SK-N-SH treated with all-trans-retinoic acid at 6 μM for 48 hours (cell line): ENCODE results near the gene RPTN.

Experiments
- ATAC-seq: fragments of 200-7000 bp; cut with Tn5 transposase; 3 replicates; pipeline ENCODE4 v1.9.1; 2020; ENCODE audit warnings: mild to moderate bottlenecking, moderate library complexity
- BACH2 ChIP-seq: fragments of 250-450 bp; sonication (Bioruptor Pico); IDR thresholded peaks from 2 replicates; pipeline ENCODE4 v1.9.0; 2021; ENCODE audit warnings: mild to moderate bottlenecking, borderline replicate concordance
- ESRRG ChIP-seq: fragments of 250-450 bp; sonication (Bioruptor Pico); IDR thresholded peaks from 2 replicates; pipeline ENCODE4 v1.6.1; 2021; ENCODE audit warnings: mild to moderate bottlenecking
- GLIS3 ChIP-seq: fragments of 250-450 bp; sonication (Bioruptor Pico); IDR thresholded peaks from 2 replicates; pipeline ENCODE4 v1.5.0; 2020; ENCODE audit warnings: mild to moderate bottlenecking, moderate library complexity
- ISL1 ChIP-seq: fragments of 250-450 bp; sonication (Bioruptor Pico); IDR thresholded peaks from 2 replicates; pipeline ENCODE4 v2.1.2; 2022; ENCODE audit warnings: mild to moderate bottlenecking, moderate library complexity
- OSR1 ChIP-seq: fragments of 250-450 bp; sonication (Bioruptor Pico); IDR thresholded peaks from 2 replicates; pipeline ENCODE4 v1.8.0; 2022; ENCODE audit warnings: moderate library complexity, mild to moderate bottlenecking, inconsistent platforms
- PPARA ChIP-seq: fragments of 250-450 bp; sonication (Bioruptor Pico); IDR thresholded peaks from 2 replicates; pipeline ENCODE4 v1.5.0; 2020; ENCODE audit warnings: mild to moderate bottlenecking, borderline replicate concordance
- RARB ChIP-seq: fragments of 250-450 bp; sonication (Bioruptor Pico); IDR thresholded peaks from 2 replicates; pipeline ENCODE4 v1.8.0; 2021; ENCODE audit warnings: mild to moderate bottlenecking, moderate library complexity
- SNAI2 ChIP-seq: fragments of 250-450 bp; sonication (Bioruptor Pico); IDR thresholded peaks from 2 replicates; pipeline ENCODE4 v1.5.0; 2020; ENCODE audit warnings: mild to moderate bottlenecking, moderate library complexity
- TOX ChIP-seq: fragments of 250-450 bp; sonication (Bioruptor Pico); IDR thresholded peaks from 2 replicates; pipeline ENCODE4 v1.8.0; 2021; ENCODE audit warnings: mild to moderate bottlenecking, moderate library complexity, borderline replicate concordance
- ZC3H10 ChIP-seq: fragments of 250-450 bp; sonication (Bioruptor Pico); IDR thresholded peaks from 2 replicates; pipeline ENCODE4 v1.5.1; 2021; ENCODE audit warnings: mild to moderate bottlenecking, moderate library complexity
- ZFP30 ChIP-seq: fragments of 450-650 bp; formaldehyde crosslinking; IDR thresholded peaks from 2 replicates; pipeline ENCODE4 v1.5.0; 2022; ENCODE audit warnings: mild to moderate bottlenecking, moderate library complexity
- ZNF565 ChIP-seq: fragments of 450-650 bp; formaldehyde crosslinking; conservative IDR thresholded peaks from 2 replicates; pipeline ENCODE4 v1.5.0; 2020; ENCODE audit warnings: low read depth, mild to moderate bottlenecking, moderate library complexity
- ZNF70 ChIP-seq: fragments of 450-650 bp; formaldehyde crosslinking; IDR thresholded peaks from 2 replicates; pipeline ENCODE4 v1.5.0; 2020; ENCODE audit warnings: mild to moderate bottlenecking, moderate library complexity
- TF ChIP-seq, protein P1 (sequence below): fragments of 250-450 bp; sonication (Bioruptor Pico); IDR thresholded peaks from 2 replicates; pipeline ENCODE4 v1.8.0; 2020; ENCODE audit warnings: mild to moderate bottlenecking, moderate library complexity, borderline replicate concordance
- TF ChIP-seq, protein P2 (sequence below): fragments of 250-450 bp; sonication (Bioruptor Pico); IDR thresholded peaks from 2 replicates; pipeline ENCODE4 v1.5.0; 2020; ENCODE audit warnings: mild to moderate bottlenecking, moderate library complexity
- TF ChIP-seq, protein P3 (sequence below): fragments of 250-450 bp; sonication (Bioruptor Pico); IDR thresholded peaks from 2 replicates; pipeline ENCODE4 v1.5.1; 2020; ENCODE audit warnings: low read depth, mild to moderate bottlenecking, moderate library complexity
- TF ChIP-seq, protein P4 (sequence below): fragments of 250-450 bp; sonication (Bioruptor Pico); IDR thresholded peaks from 2 replicates; pipeline ENCODE4 v1.8.0; 2021; ENCODE audit warnings: low read depth, mild to moderate bottlenecking, moderate library complexity, borderline replicate concordance

Gene RPTN

DNA sequence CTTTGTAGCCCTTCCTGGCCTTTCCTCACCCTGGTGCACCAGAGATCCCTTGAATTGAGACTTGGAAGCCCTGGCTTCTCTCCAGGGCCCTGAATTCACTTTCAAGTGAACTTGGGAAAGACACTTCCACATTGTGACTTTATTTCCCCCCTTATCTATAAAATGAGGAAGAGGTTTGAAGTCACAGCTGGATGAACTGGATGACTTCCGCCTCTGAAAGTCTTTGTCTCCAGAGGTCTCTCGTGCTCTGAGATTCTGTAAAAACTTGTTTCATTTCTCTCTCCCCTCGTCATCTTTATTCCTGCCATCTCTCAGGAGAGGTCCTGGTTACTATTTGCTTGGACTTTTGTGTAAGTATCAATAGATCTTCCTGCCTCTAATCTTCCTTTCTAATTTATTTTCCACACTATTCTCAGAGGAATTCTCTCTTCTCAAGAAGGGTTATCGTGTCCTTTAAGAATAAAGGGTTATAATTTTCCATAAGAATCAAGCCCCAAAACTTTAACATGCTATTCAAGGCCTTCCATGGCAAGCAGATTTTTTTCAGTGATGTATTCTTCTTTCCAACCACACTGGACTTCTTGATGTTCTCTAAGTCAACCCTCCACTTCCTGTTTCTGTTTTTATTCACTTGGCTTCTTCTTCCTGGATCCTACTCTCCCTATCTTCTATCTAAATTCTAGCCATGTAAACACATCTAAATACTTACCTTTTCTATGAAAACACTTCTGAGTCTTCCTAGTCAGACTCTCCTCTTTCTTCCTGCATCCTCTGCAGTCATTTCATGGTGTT, 6.5 kb upstream of the RPTN start:
- ATAC-seq = no peak
- TF ChIP-seq BACH2 (CRISPR knock-in tag) (no peak), ISL1 (no peak), ZNF565 (CRISPR knock-in tag) (no peak), ZFP30 (no peak), ZNF70 (CRISPR knock-in tag) (no peak), OSR1 (CRISPR knock-in tag) (no peak)
- TF ChIP-seq, protein P1, sequence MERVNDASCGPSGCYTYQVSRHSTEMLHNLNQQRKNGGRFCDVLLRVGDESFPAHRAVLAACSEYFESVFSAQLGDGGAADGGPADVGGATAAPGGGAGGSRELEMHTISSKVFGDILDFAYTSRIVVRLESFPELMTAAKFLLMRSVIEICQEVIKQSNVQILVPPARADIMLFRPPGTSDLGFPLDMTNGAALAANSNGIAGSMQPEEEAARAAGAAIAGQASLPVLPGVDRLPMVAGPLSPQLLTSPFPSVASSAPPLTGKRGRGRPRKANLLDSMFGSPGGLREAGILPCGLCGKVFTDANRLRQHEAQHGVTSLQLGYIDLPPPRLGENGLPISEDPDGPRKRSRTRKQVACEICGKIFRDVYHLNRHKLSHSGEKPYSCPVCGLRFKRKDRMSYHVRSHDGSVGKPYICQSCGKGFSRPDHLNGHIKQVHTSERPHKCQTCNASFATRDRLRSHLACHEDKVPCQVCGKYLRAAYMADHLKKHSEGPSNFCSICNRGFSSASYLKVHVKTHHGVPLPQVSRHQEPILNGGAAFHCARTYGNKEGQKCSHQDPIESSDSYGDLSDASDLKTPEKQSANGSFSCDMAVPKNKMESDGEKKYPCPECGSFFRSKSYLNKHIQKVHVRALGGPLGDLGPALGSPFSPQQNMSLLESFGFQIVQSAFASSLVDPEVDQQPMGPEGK = no peak
- TF ChIP-seq, protein P2, sequence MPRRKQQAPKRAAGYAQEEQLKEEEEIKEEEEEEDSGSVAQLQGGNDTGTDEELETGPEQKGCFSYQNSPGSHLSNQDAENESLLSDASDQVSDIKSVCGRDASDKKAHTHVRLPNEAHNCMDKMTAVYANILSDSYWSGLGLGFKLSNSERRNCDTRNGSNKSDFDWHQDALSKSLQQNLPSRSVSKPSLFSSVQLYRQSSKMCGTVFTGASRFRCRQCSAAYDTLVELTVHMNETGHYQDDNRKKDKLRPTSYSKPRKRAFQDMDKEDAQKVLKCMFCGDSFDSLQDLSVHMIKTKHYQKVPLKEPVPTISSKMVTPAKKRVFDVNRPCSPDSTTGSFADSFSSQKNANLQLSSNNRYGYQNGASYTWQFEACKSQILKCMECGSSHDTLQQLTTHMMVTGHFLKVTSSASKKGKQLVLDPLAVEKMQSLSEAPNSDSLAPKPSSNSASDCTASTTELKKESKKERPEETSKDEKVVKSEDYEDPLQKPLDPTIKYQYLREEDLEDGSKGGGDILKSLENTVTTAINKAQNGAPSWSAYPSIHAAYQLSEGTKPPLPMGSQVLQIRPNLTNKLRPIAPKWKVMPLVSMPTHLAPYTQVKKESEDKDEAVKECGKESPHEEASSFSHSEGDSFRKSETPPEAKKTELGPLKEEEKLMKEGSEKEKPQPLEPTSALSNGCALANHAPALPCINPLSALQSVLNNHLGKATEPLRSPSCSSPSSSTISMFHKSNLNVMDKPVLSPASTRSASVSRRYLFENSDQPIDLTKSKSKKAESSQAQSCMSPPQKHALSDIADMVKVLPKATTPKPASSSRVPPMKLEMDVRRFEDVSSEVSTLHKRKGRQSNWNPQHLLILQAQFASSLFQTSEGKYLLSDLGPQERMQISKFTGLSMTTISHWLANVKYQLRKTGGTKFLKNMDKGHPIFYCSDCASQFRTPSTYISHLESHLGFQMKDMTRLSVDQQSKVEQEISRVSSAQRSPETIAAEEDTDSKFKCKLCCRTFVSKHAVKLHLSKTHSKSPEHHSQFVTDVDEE (CRISPR knock-in tag) = no peak
- TF ChIP-seq, protein P3, sequence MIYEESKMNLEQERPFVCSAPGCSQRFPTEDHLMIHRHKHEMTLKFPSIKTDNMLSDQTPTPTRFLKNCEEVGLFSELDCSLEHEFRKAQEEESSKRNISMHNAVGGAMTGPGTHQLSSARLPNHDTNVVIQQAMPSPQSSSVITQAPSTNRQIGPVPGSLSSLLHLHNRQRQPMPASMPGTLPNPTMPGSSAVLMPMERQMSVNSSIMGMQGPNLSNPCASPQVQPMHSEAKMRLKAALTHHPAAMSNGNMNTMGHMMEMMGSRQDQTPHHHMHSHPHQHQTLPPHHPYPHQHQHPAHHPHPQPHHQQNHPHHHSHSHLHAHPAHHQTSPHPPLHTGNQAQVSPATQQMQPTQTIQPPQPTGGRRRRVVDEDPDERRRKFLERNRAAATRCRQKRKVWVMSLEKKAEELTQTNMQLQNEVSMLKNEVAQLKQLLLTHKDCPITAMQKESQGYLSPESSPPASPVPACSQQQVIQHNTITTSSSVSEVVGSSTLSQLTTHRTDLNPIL (CRISPR knock-in tag) = no peak

DNA sequence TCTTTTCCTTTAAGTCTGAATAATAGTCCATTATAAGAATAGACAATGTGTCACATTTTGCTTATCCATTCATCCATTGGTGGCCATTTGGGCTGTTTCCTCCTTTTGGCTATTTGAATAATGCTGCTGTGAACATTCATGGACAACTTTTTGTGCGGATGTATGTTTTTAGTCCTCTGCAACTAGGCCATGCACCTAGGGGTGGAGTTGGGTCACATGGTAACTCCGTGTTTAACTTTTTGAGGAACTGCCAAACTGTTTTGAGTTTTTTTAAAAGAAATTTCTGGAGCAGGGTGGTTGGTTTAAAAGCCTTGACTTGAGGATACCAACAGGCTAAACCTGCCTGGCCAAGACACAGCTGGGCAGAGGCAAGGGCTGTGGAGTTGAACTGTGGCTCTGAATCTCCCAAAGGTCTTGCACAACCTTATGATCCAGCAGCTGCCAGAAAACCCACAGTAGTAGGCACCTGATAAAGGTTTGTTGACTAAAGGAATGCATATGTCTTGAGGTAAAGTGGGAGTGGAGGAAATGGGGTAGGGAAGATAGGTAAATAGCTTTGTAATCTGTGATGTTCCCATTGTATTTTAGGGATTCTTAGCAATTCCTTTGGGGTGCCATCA, 5.6 kb upstream of the RPTN start:
- TF ChIP-seq TOX (CRISPR knock-in tag) = no peak
- TF ChIP-seq ZFP30 = no peak
- TF ChIP-seq, protein P3 (CRISPR knock-in tag) = no peak
- no peak for TF ChIP-seq ESRRG (CRISPR knock-in tag)
- no peak for TF ChIP-seq GLIS3
- no peak for TF ChIP-seq RARB (CRISPR knock-in tag)
- no peak for TF ChIP-seq ZNF565 (CRISPR knock-in tag)
- no peak for TF ChIP-seq OSR1 (CRISPR knock-in tag)
- TF ChIP-seq SNAI2 (CRISPR knock-in tag) = no peak
- TF ChIP-seq, protein P4, sequence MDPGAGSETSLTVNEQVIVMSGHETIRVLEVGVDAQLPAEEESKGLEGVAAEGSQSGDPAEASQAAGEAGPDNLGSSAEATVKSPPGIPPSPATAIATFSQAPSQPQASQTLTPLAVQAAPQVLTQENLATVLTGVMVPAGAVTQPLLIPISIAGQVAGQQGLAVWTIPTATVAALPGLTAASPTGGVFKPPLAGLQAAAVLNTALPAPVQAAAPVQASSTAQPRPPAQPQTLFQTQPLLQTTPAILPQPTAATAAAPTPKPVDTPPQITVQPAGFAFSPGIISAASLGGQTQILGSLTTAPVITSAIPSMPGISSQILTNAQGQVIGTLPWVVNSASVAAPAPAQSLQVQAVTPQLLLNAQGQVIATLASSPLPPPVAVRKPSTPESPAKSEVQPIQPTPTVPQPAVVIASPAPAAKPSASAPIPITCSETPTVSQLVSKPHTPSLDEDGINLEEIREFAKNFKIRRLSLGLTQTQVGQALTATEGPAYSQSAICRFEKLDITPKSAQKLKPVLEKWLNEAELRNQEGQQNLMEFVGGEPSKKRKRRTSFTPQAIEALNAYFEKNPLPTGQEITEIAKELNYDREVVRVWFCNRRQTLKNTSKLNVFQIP (CRISPR knock-in tag) = no peak
- TF ChIP-seq PPARA (CRISPR knock-in tag) = no peak
- TF ChIP-seq ZC3H10 (CRISPR knock-in tag) = no peak
- TF ChIP-seq, protein P2 (CRISPR knock-in tag) = no peak
- ATAC-seq = no peak
